Loucy (cell line): Measurements from ENCODE around the gene PGK1.

Experiments
- EZH2phosphoT487 ChIP-seq: fragments of 200-600 bp; IDR thresholded peaks from 2 replicates; pipeline ENCODE4 v1.6.1; 2018; ENCODE audit warnings: antibody characterized with exemption, mild to moderate bottlenecking, moderate library complexity, borderline replicate concordance
- TF ChIP-seq, protein P1 (sequence below): fragments of 200-600 bp; sonication (generic); conservative IDR thresholded peaks from 2 replicates; pipeline ENCODE4 v1.5.1; 2014; ENCODE audit warnings: mild to moderate bottlenecking, antibody characterized with exemption, low read length

DNA sequence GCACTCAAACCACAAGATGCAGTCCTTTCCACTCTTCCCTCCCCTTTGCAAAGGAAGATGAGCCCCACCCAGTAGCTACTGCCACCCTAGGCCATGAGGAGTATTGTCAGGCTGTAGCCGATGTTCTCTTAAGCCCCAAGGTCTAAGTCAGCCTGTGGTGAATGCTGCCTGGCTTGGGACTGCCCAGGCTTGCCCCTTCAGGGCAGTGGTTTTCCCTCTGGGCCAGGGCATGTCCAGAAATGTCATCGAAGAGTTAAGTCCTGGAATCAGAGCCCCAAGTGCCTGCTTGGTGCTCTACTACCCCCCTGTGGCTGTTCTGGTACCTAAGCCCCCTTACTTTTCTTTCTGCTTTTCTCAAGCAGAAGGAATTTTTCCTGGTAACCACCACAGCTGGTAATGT, 11.8 kb upstream of the PGK1 start:
- TF ChIP-seq, protein P1, sequence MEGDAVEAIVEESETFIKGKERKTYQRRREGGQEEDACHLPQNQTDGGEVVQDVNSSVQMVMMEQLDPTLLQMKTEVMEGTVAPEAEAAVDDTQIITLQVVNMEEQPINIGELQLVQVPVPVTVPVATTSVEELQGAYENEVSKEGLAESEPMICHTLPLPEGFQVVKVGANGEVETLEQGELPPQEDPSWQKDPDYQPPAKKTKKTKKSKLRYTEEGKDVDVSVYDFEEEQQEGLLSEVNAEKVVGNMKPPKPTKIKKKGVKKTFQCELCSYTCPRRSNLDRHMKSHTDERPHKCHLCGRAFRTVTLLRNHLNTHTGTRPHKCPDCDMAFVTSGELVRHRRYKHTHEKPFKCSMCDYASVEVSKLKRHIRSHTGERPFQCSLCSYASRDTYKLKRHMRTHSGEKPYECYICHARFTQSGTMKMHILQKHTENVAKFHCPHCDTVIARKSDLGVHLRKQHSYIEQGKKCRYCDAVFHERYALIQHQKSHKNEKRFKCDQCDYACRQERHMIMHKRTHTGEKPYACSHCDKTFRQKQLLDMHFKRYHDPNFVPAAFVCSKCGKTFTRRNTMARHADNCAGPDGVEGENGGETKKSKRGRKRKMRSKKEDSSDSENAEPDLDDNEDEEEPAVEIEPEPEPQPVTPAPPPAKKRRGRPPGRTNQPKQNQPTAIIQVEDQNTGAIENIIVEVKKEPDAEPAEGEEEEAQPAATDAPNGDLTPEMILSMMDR: peak; percentile 59
- no peak for TF ChIP-seq EZH2phosphoT487
